Neural crest cell (in vitro differentiated cells): ENCODE data around the gene ACIN1. TPM values are rescaled to one million over a fixed set of nuclear protein-coding genes. Genes with fewer than 3 reads are reported as not detected.

Experiments
- DNase-seq: peaks from one replicate; pipeline ENCODE4 v3.0.0; 2021; ENCODE audit warnings: low read depth, mixed read lengths, low spot score
- H3K27ac Mint-ChIP-seq: one replicate; pipeline ENCODE4 v1.8.0; 2021; ENCODE audit warnings: mild to moderate bottlenecking, mixed read lengths; ENCODE audit not compliant: unreplicated experiment
- H3K27me3 Mint-ChIP-seq: 2 replicates; pipeline ENCODE4 v1.8.0; 2021; ENCODE audit warnings: low read depth, mild to moderate bottlenecking, mixed read lengths
- H3K36me3 Mint-ChIP-seq: 2 replicates; pipeline ENCODE4 v1.8.0; 2021; ENCODE audit warnings: low read depth, mild to moderate bottlenecking, mixed read lengths
- H3K4me1 Mint-ChIP-seq: 2 replicates; pipeline ENCODE4 v1.8.0; 2021; ENCODE audit warnings: mixed read lengths
- H3K4me3 Mint-ChIP-seq: one replicate; pipeline ENCODE4 v1.8.0; 2021; ENCODE audit warnings: mild to moderate bottlenecking, mixed read lengths
- H3K9me3 Mint-ChIP-seq: 2 replicates; pipeline ENCODE4 v1.8.0; 2021; ENCODE audit warnings: mixed read lengths
- CTCF ChIP-seq: fragments of 200-600 bp; sonication (generic); conservative IDR thresholded peaks from 2 replicates; pipeline ENCODE4 v1.5.0; 2021; ENCODE audit warnings: antibody characterized with exemption, mild to moderate bottlenecking
- total RNA-seq: library from RNA; stranded (reverse); gene quantifications from 2 replicates; pipeline ENCODE4 v1.2.1, GENCODE V29; 2021

ACIN1 gene
- total RNA-seq, 1 donor from 2014 or later, result 352 TPM

GRCh38 chr14:23118506-23119362, 23.8 kb upstream of the ACIN1 start, which contains the start of gene CEBPE:
TSS of gene CEBPE (minus strand) at chr14:23119255. CDS start at chr14:23119091, 164 bp downstream.
- TF ChIP-seq CTCF, result no peak
- H3K4me1 Mint-ChIP-seq, result peaks cover 26% of the 10 kb centered on the region
- H3K4me3 Mint-ChIP-seq, result no peak within 1 kb of the TSS
- H3K9me3 Mint-ChIP-seq, result no peaks in the 10 kb centered on the region
- H3K27ac Mint-ChIP-seq, result peak within 1 kb of the TSS; percentile 50
- peaks cover 6% of the 10 kb centered on the region for H3K27me3 Mint-ChIP-seq
- DNase-seq, result no peak
- no peaks in the 10 kb centered on the region for H3K36me3 Mint-ChIP-seq

GRCh38 chr14:23117371-23118020, 22.6 kb upstream of the ACIN1 start:
- DNase-seq, result no peak
- Mint-ChIP-seq H3K4me3 (no peak overlapping the region), H3K27me3 (peaks cover 6% of the 10 kb centered on the region), H3K36me3 (no peaks in the 10 kb centered on the region), H3K9me3 (no peaks in the 10 kb centered on the region), H3K27ac (no peak overlapping the region), H3K4me1 (peaks cover 26% of the 10 kb centered on the region)
- TF ChIP-seq CTCF, result no peak

- Mint-ChIP-seq H3K9me3 (no peaks in the 10 kb centered on the region), H3K4me3 (no peak overlapping the region), H3K36me3 (no peaks in the 10 kb centered on the region), H3K4me1 (peaks cover 20% of the 10 kb centered on the region), H3K27me3 (peaks cover 3% of the 10 kb centered on the region), H3K27ac (no peak overlapping the region)
- TF ChIP-seq CTCF, result no peak
- no peak for DNase-seq
These were observed 21.0 kb upstream of the ACIN1 start for GRCh38 chr14:23115918-23116317.

GRCh38 chr14:23115039-23115731, 20.2 kb upstream of the ACIN1 start:
- H3K36me3 Mint-ChIP-seq, result no peaks in the 10 kb centered on the region
- no peak for DNase-seq
- TF ChIP-seq CTCF, result no peak
- H3K4me1 Mint-ChIP-seq, result peaks cover 16% of the 10 kb centered on the region
- H3K9me3 Mint-ChIP-seq, result no peaks in the 10 kb centered on the region
- no peak overlapping the region for H3K4me3 Mint-ChIP-seq
- H3K27ac Mint-ChIP-seq, result no peak overlapping the region
- H3K27me3 Mint-ChIP-seq, result peaks cover 3% of the 10 kb centered on the region

GRCh38 chr14:23114669-23115038, 19.7 kb upstream of the ACIN1 start:
- H3K4me1 Mint-ChIP-seq, result peaks cover 16% of the 10 kb centered on the region
- no peak overlapping the region for H3K27ac Mint-ChIP-seq
- DNase-seq, result no peak
- no peak for TF ChIP-seq CTCF
- H3K36me3 Mint-ChIP-seq, result no peaks in the 10 kb centered on the region
- H3K9me3 Mint-ChIP-seq, result no peaks in the 10 kb centered on the region
- peaks cover 3% of the 10 kb centered on the region for H3K27me3 Mint-ChIP-seq
- H3K4me3 Mint-ChIP-seq, result no peak overlapping the region
